ENCODE data around the gene NSRP1. TPM values are rescaled to one million over a fixed set of nuclear protein-coding genes. Genes with fewer than 3 reads are reported as not detected.

Gene NSRP1
- total RNA-seq, 1 experiment from 2014 or later: 28.0 TPM

- CTCF ChIA-PET: no interaction called here
- H3K36me3 Mint-ChIP-seq (ENCODE audit: insufficient read depth, unreplicated experiment): peaks cover 47% of the 10 kb centered on the region
Measured at GRCh38 chr17:30155389-30155788, 38.8 kb downstream of the NSRP1 start.

GRCh38 chr17:30158896-30159625 is 42.4 kb downstream of the NSRP1 start:
- no peak for DNase-seq
- Histone ChIP-seq H3K27me3 (replicated peaks; ENCODE audit: control insufficient read depth, insufficient read depth, low read length) (no peaks in the 10 kb centered on the region), H3K36me3 (ENCODE audit: control insufficient read depth, insufficient read depth, low read length) (no peaks in the 10 kb centered on the region), H3K4me3 (ENCODE audit: low read depth, low read length) (no peak overlapping the region), H3K4me1 (no peaks in the 10 kb centered on the region), H3K9me3 (peaks cover 8% of the 10 kb centered on the region)
- ChIA-PET POLR2A (no interaction called here), CTCF (no interaction called here)
- Mint-ChIP-seq H3K9me3 (ENCODE audit: unreplicated experiment) (peaks cover 23% of the 10 kb centered on the region), H3K4me1 (ENCODE audit: low read depth, unreplicated experiment) (no peaks in the 10 kb centered on the region), H3K4me3 (ENCODE audit: unreplicated experiment) (no peak overlapping the region), H3K27me3 (ENCODE audit: insufficient read depth, unreplicated experiment) (no peaks in the 10 kb centered on the region), H3K36me3 (ENCODE audit: insufficient read depth, unreplicated experiment) (peaks cover 37% of the 10 kb centered on the region), H3K27ac (ENCODE audit: unreplicated experiment) (no peak overlapping the region)
- TF ChIP-seq CTCF (IDR thresholded peaks at IDR 0.05; ENCODE audit: insufficient read depth in 1 of 2, low read depth in 1 of 2, low read length in 1 of 2, severe bottlenecking in 1 of 2, unreplicated experiment in 1 of 2): no peak
- intact Hi-C loops (cut with micrococcal nuclease; ENCODE audit: unreplicated experiment): no loop called here
- no TSS peak for BruUV-seq (replicated peaks)

More at GRCh38 chr17:30155389-30155788, 38.8 kb downstream of the NSRP1 start:
- intact Hi-C loops (cut with micrococcal nuclease; ENCODE audit: unreplicated experiment): no loop called here
- Mint-ChIP-seq H3K4me3 (ENCODE audit: unreplicated experiment) (no peak overlapping the region), H3K27ac (ENCODE audit: unreplicated experiment) (no peak overlapping the region), H3K4me1 (ENCODE audit: low read depth, unreplicated experiment) (no peaks in the 10 kb centered on the region), H3K27me3 (ENCODE audit: insufficient read depth, unreplicated experiment) (no peaks in the 10 kb centered on the region), H3K9me3 (ENCODE audit: unreplicated experiment) (peaks cover 23% of the 10 kb centered on the region)
- Histone ChIP-seq H3K4me1 (no peaks in the 10 kb centered on the region), H3K36me3 (ENCODE audit: control insufficient read depth, insufficient read depth, low read length) (no peaks in the 10 kb centered on the region), H3K27me3 (replicated peaks; ENCODE audit: control insufficient read depth, insufficient read depth, low read length) (no peaks in the 10 kb centered on the region), H3K9me3 (peaks cover 8% of the 10 kb centered on the region), H3K4me3 (ENCODE audit: low read depth, low read length) (no peak overlapping the region)
- POLR2A ChIA-PET: no interaction called here
- no peak for DNase-seq
- TF ChIP-seq CTCF (IDR thresholded peaks at IDR 0.05; ENCODE audit: insufficient read depth in 1 of 2, low read depth in 1 of 2, low read length in 1 of 2, severe bottlenecking in 1 of 2, unreplicated experiment in 1 of 2): no peak
- no TSS peak for BruUV-seq (replicated peaks)

GRCh38 chr17:30160419-30161172 is 44.0 kb downstream of the NSRP1 start:
- Histone ChIP-seq H3K9me3 (peaks cover 8% of the 10 kb centered on the region), H3K4me3 (ENCODE audit: low read depth, low read length) (no peak overlapping the region), H3K4me1 (no peaks in the 10 kb centered on the region), H3K36me3 (ENCODE audit: control insufficient read depth, insufficient read depth, low read length) (no peaks in the 10 kb centered on the region), H3K27me3 (replicated peaks; ENCODE audit: control insufficient read depth, insufficient read depth, low read length) (no peaks in the 10 kb centered on the region)
- H3K4me3 Mint-ChIP-seq (ENCODE audit: unreplicated experiment): no peak overlapping the region
- no TSS peak for BruUV-seq (replicated peaks)
- POLR2A ChIA-PET: no interaction called here
- TF ChIP-seq CTCF (IDR thresholded peaks at IDR 0.05; ENCODE audit: insufficient read depth in 1 of 2, low read depth in 1 of 2, low read length in 1 of 2, severe bottlenecking in 1 of 2, unreplicated experiment in 1 of 2): no peak
- no peak overlapping the region for H3K27ac Mint-ChIP-seq (ENCODE audit: unreplicated experiment)
- peaks cover 37% of the 10 kb centered on the region for H3K36me3 Mint-ChIP-seq (ENCODE audit: insufficient read depth, unreplicated experiment)
- peaks cover 23% of the 10 kb centered on the region for H3K9me3 Mint-ChIP-seq (ENCODE audit: unreplicated experiment)
- no peaks in the 10 kb centered on the region for H3K27me3 Mint-ChIP-seq (ENCODE audit: insufficient read depth, unreplicated experiment)
- intact Hi-C loops (cut with micrococcal nuclease; ENCODE audit: unreplicated experiment): no loop called here
- H3K4me1 Mint-ChIP-seq (ENCODE audit: low read depth, unreplicated experiment): no peaks in the 10 kb centered on the region
- DNase-seq: no peak
- CTCF ChIA-PET: no interaction called here
